Gastroesophageal sphincter (tissue), 3 donors: ENCODE results near the gene GABRD.

Experiments
- POLR2A ChIP-seq, 2 donors: fragments of 450-650 bp; IDR thresholded peaks; one replicate each; pipeline ENCODE4 v1.6.1; 2017; ENCODE audit warnings: antibody characterized with exemption in 2 of 2, mild to moderate bottlenecking in 2 of 2, moderate library complexity in 1 of 2
- POLR2AphosphoS5 ChIP-seq: sonication (generic); formaldehyde crosslinking; IDR thresholded peaks from one replicate; pipeline ENCODE4 v1.6.1; 2017; ENCODE audit warnings: antibody characterized with exemption
- TF ChIP-seq, protein P1 (sequence below), 4 experiments: fragments of 200-600 bp in 2 of 4; fragments of 450-650 bp in 2 of 4; sonication (generic) in 1 of 4; IDR thresholded peaks; one replicate each; pipeline ENCODE4 v1.5.1; 2017 to 2019; ENCODE audit warnings: antibody characterized with exemption in 4 of 4, mild to moderate bottlenecking in 2 of 4, moderate library complexity in 2 of 4

DNA sequence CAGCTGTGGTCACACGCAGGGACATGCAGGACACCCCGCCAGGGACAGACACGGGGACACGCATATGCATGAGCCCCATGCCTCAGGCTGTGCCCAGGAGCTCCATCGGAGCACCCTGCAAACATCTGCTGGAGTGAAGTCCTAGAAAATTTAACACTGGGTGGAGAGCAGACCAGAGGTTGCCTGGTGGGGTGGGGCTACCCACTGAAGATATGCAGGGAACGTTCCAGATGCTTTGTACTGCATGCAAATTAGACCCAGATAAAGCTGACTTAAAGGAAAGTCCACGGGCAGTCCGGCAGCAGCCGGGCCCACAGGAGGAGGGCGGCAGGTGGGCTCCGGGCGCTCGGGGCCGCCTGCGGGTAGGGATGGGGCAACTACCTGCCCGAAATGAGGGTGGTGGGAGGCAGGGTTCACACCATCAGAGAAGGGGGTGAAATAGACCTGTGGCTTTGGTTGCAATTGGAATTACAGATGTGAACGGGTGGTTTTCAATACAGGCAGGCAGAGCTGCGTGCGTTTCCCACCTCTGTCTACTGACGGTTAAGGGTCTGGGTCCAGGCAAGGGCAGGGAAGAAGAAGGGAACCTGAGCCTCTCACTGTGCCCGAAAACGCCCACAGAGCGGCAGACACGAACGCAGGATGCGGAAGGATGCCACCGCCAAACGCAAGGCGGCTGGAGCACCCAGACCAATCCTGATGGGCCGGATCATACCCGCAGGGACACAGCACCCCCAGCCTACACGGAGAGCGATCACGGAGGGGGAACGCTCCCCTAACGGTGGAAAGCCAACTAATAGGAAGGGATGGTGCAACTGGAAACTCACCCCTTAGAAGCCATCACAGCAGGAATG is 36.5 kb upstream of the GABRD start:
- TF ChIP-seq POLR2A (IDR thresholded peaks at IDR 0.05) (no peak), POLR2AphosphoS5 (no peak)
- TF ChIP-seq, protein P1, sequence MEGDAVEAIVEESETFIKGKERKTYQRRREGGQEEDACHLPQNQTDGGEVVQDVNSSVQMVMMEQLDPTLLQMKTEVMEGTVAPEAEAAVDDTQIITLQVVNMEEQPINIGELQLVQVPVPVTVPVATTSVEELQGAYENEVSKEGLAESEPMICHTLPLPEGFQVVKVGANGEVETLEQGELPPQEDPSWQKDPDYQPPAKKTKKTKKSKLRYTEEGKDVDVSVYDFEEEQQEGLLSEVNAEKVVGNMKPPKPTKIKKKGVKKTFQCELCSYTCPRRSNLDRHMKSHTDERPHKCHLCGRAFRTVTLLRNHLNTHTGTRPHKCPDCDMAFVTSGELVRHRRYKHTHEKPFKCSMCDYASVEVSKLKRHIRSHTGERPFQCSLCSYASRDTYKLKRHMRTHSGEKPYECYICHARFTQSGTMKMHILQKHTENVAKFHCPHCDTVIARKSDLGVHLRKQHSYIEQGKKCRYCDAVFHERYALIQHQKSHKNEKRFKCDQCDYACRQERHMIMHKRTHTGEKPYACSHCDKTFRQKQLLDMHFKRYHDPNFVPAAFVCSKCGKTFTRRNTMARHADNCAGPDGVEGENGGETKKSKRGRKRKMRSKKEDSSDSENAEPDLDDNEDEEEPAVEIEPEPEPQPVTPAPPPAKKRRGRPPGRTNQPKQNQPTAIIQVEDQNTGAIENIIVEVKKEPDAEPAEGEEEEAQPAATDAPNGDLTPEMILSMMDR (IDR thresholded peaks at IDR 0.05) = no peak
